Astrocyte (in vitro differentiated cells and primary cell): Measurements from ENCODE around the gene ARHGAP24. TPM values are rescaled to one million over a fixed set of nuclear protein-coding genes. Genes with fewer than 3 reads are reported as not detected.

Source experiments
- DNase-seq: peaks from one replicate; pipeline ENCODE4 v3.0.0-alpha.2; 2010; ENCODE audit warnings: low read depth
- FAIRE-seq: peaks from 2 replicates; lab custom pipeline; 2011; peaks lifted over from hg19 to GRCh38; lab: Jason Lieb, UNC
- H2AFZ ChIP-seq: 2 replicates; pipeline ENCODE4 v1.6.0; 2012; ENCODE audit warnings: low read depth, low read length, inconsistent platforms
- H3K27ac ChIP-seq: 2 replicates; pipeline ENCODE4 v1.5.1; 2011; ENCODE audit warnings: low read depth, low read length, inconsistent platforms
- H3K27me3 ChIP-seq: 2 replicates; pipeline ENCODE4 v1.6.0; 2011; ENCODE audit warnings: low read length, inconsistent platforms; ENCODE audit not compliant: insufficient read depth
- H3K36me3 ChIP-seq: 2 replicates; pipeline ENCODE4 v1.5.1; 2011; ENCODE audit warnings: low read length, inconsistent platforms; ENCODE audit not compliant: insufficient read depth
- H3K4me1 ChIP-seq: 2 replicates; pipeline ENCODE4 v1.5.1; 2011; ENCODE audit warnings: low read length, inconsistent platforms; ENCODE audit not compliant: insufficient read depth
- H3K4me2 ChIP-seq: 2 replicates; pipeline ENCODE4 v1.6.0; 2012; ENCODE audit warnings: low read length, inconsistent platforms
- H3K4me3 ChIP-seq: 2 replicates; pipeline ENCODE4 v1.5.1; 2011; ENCODE audit warnings: low read depth, mild to moderate bottlenecking, low read length, inconsistent platforms; ENCODE audit not compliant: insufficient read depth
- H3K79me2 ChIP-seq: 2 replicates; pipeline ENCODE4 v1.6.0; 2012; ENCODE audit warnings: mild to moderate bottlenecking, low read length, inconsistent platforms; ENCODE audit not compliant: insufficient read depth
- H3K9ac ChIP-seq: 2 replicates; pipeline ENCODE4 v1.6.0; 2012; ENCODE audit warnings: mild to moderate bottlenecking, low read length, inconsistent platforms
- H3K9me3 ChIP-seq: 2 replicates; pipeline ENCODE4 v1.5.1; 2012; ENCODE audit warnings: low read depth, mild to moderate bottlenecking, low read length, inconsistent platforms; ENCODE audit not compliant: insufficient read depth
- H4K20me1 ChIP-seq: 2 replicates; pipeline ENCODE4 v1.6.0; 2012; ENCODE audit warnings: low read length, inconsistent platforms; ENCODE audit not compliant: insufficient read depth
- H3K27ac Mint-ChIP-seq: one replicate; pipeline ENCODE4 v1.8.0; 2021; ENCODE audit warnings: mild to moderate bottlenecking, mixed read lengths; ENCODE audit not compliant: unreplicated experiment
- H3K27me3 Mint-ChIP-seq: one replicate; pipeline ENCODE4 v1.8.0; 2021; ENCODE audit warnings: low read depth, mixed read lengths; ENCODE audit not compliant: unreplicated experiment
- H3K36me3 Mint-ChIP-seq: one replicate; pipeline ENCODE4 v1.8.0; 2021; ENCODE audit warnings: low read depth, mixed read lengths; ENCODE audit not compliant: unreplicated experiment
- H3K4me1 Mint-ChIP-seq: one replicate; pipeline ENCODE4 v1.8.0; 2021; ENCODE audit warnings: low read depth, mixed read lengths; ENCODE audit not compliant: unreplicated experiment
- H3K4me3 Mint-ChIP-seq: one replicate; pipeline ENCODE4 v1.8.0; 2021; ENCODE audit warnings: mild to moderate bottlenecking, moderate library complexity, mixed read lengths; ENCODE audit not compliant: unreplicated experiment
- H3K9me3 Mint-ChIP-seq: one replicate; pipeline ENCODE4 v1.8.0; 2021; ENCODE audit warnings: mild to moderate bottlenecking, mixed read lengths; ENCODE audit not compliant: unreplicated experiment
- EZH2 ChIP-seq: IDR thresholded peaks from 2 replicates; pipeline ENCODE4 v1.6.1; 2012; ENCODE audit warnings: mild to moderate bottlenecking, low read length, inconsistent platforms; ENCODE audit not compliant: insufficient read depth
- total RNA-seq: library from RNA; stranded (reverse); gene quantifications from 2 replicates; pipeline ENCODE4 v1.2.1, GENCODE V29; 2021
- TF ChIP-seq, protein P1 (sequence below): IDR thresholded peaks from 2 replicates; pipeline ENCODE4 v1.5.1; 2011; ENCODE audit warnings: low read depth, mild to moderate bottlenecking, inconsistent platforms, low read length, moderate library complexity; ENCODE audit not compliant: insufficient read depth

Gene ARHGAP24
- total RNA-seq, 1 donor from 2014 or later: 2.1 TPM

DNA sequence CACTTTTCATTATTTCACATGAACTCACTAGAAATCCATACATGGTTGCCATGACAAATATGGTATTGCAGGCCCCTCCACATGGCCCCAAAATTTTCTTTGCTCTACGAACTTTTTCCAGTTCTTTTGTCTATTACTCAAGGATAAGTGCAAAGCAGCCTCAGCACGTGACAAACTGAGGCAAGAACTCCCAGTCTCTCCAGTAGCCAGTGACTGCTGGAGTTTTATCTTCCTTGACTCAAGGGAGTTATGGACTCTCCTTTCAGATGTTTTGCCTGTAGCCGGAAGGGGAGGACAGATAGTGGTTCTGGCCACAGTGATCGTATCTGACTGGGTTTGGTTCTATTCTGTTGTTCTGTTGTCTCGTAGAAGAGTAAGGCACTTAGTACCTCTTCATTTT is 105.5 kb downstream of the ARHGAP24 start:
- Histone ChIP-seq H3K79me2 (no peaks in the 10 kb centered on the region), H3K9ac (no peak overlapping the region), H3K36me3 (no peaks in the 10 kb centered on the region), H3K9me3 (no peaks in the 10 kb centered on the region), H3K4me2 (no peak overlapping the region), H2AFZ (no peak overlapping the region), H3K4me1 (no peaks in the 10 kb centered on the region), H3K27ac (no peak overlapping the region), H3K27me3 (no peaks in the 10 kb centered on the region), H4K20me1 (no peaks in the 10 kb centered on the region), H3K4me3 (no peak overlapping the region)
- Mint-ChIP-seq H3K4me1 (no peaks in the 10 kb centered on the region), H3K36me3 (no peaks in the 10 kb centered on the region), H3K9me3 (no peaks in the 10 kb centered on the region), H3K27me3 (no peaks in the 10 kb centered on the region), H3K27ac (no peak overlapping the region), H3K4me3 (no peak overlapping the region)
- DNase-seq (no peak), FAIRE-seq (no peak)
- no peak for TF ChIP-seq EZH2
- TF ChIP-seq, protein P1, sequence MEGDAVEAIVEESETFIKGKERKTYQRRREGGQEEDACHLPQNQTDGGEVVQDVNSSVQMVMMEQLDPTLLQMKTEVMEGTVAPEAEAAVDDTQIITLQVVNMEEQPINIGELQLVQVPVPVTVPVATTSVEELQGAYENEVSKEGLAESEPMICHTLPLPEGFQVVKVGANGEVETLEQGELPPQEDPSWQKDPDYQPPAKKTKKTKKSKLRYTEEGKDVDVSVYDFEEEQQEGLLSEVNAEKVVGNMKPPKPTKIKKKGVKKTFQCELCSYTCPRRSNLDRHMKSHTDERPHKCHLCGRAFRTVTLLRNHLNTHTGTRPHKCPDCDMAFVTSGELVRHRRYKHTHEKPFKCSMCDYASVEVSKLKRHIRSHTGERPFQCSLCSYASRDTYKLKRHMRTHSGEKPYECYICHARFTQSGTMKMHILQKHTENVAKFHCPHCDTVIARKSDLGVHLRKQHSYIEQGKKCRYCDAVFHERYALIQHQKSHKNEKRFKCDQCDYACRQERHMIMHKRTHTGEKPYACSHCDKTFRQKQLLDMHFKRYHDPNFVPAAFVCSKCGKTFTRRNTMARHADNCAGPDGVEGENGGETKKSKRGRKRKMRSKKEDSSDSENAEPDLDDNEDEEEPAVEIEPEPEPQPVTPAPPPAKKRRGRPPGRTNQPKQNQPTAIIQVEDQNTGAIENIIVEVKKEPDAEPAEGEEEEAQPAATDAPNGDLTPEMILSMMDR: no peak

DNA sequence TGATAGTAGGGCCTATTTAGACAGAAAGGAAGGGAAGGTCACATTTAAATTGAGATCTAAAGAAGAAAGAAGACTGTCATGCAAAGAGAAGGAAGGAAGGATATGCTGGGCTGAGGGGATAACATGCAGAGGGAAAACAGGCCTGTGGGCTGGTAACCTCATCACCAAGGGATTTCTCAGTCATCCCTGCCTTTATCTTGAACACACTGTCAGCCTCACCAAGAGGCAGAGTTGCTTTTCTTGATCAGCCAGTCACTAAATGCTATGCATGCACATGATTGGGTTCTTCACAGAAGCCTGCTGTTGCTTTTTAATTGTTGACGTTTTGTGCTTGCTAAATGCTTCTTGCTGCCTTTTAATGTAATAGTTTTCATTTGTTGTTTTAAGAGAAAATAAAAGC is 113.0 kb downstream of the ARHGAP24 start:
- H3K27ac Mint-ChIP-seq: no peak overlapping the region

More for the DNA sequence above, 113.0 kb downstream of the ARHGAP24 start:
- H3K36me3 ChIP-seq: no peaks in the 10 kb centered on the region
- H3K9me3 Mint-ChIP-seq: no peaks in the 10 kb centered on the region
- H3K27ac ChIP-seq: no peak overlapping the region
- no peak for DNase-seq
- no peaks in the 10 kb centered on the region for H4K20me1 ChIP-seq
- H3K4me3 Mint-ChIP-seq: no peak overlapping the region
- no peak for FAIRE-seq
- H3K9ac ChIP-seq: no peak overlapping the region
- H2AFZ ChIP-seq: no peak overlapping the region
- no peaks in the 10 kb centered on the region for H3K27me3 ChIP-seq
- no peaks in the 10 kb centered on the region for H3K27me3 Mint-ChIP-seq
- H3K4me2 ChIP-seq: no peak overlapping the region
- no peaks in the 10 kb centered on the region for H3K4me1 Mint-ChIP-seq
- H3K4me3 ChIP-seq: no peak overlapping the region
- TF ChIP-seq, protein P1: no peak
- no peak for TF ChIP-seq EZH2
- no peaks in the 10 kb centered on the region for H3K9me3 ChIP-seq
- no peaks in the 10 kb centered on the region for H3K4me1 ChIP-seq
- no peaks in the 10 kb centered on the region for H3K36me3 Mint-ChIP-seq
- no peaks in the 10 kb centered on the region for H3K79me2 ChIP-seq
